Mesenteric fat pad (tissue), 1 donor: ENCODE results near the gene KLK6. TPM values are rescaled to one million over a fixed set of nuclear protein-coding genes. Genes with fewer than 3 reads are reported as not detected.

Experiments used
- DNase-seq: peaks from one replicate; pipeline ENCODE4 v3.0.0-alpha.2; 2020; ENCODE audit warnings: low spot score
- long read RNA-seq: library from polyadenylated mRNA; unstranded; transcript quantifications from one replicate; pipeline ENCODE4 v2.0.0, GENCODE V29; 2020
- total RNA-seq: library from RNA; stranded (reverse); fragmentation: NEBNext Ultra II Directional; extraction: Animal tissue kit (Norgen Biotek cat#: 25700); gene quantifications from one replicate; pipeline ENCODE4 v1.2.1, GENCODE V29; 2021
- donor health status: DM: yes; HTN: yes; CAD: no.

Gene KLK6
- not detected for total RNA-seq
- long read RNA-seq = 0 reads

DNA sequence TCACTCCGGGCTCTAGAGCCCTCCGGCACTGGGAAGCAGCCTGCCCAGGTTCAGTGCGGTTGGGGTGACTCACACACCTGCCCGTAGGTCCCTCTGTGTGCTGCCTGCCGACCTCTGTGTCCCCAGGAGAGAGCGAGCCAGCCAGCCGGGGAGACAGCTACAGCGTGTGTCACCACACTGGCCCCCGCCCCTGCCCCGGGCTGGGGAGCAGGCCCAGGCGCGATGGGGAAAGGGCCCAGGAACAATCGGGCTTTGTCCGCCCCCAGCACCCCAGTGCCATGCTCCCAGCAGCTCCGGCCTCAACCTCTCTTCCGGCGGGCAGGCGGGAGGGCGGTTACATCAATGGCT is at the start of gene KLK6:
TSS of gene KLK6 (minus strand) at position 179 of the 348 bp plus-strand sequence. CDS start 1,487 bp downstream, outside the sequence.
- DNase-seq = no peak

DNA sequence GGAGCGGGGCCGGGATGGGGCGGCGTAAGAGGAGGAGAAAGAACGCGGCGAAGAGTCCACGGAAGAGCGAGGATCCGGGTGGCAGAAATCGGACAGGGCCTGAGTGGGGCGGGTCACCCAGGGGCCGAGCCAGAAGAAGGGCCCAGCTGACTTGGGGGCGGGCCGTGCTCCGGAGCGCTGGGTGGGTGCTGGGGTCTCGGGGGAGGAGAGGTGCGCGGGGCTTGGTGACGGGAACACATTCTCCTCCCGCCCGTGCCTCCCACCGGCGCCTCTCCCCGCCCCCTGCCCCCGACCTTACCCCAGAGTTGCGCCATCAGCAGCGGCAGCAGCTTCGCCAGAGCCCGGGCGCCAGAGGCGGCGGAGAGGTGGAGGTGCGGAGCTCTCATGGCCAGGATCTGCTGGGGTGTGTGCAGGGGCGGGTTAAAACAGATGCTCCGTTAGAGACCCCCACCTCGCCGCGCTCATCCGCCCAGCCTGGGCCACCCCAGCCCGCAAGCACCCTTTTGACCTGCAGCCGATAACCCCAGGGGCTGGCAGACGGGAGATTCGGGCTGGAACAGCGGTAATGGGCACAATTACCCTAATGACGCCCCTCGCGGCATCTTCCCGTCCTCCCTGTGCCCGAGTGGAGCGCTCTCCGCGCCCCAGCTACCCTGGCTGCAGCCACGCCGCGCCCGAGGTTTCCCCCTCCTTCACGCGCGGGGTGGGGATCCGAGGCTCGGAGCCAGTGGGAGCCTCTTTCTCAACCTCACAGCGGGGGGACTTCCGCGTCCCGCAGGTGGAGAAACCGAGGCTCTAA is 49.6 kb upstream of the KLK6 start:
- DNase-seq = no peak

DNA sequence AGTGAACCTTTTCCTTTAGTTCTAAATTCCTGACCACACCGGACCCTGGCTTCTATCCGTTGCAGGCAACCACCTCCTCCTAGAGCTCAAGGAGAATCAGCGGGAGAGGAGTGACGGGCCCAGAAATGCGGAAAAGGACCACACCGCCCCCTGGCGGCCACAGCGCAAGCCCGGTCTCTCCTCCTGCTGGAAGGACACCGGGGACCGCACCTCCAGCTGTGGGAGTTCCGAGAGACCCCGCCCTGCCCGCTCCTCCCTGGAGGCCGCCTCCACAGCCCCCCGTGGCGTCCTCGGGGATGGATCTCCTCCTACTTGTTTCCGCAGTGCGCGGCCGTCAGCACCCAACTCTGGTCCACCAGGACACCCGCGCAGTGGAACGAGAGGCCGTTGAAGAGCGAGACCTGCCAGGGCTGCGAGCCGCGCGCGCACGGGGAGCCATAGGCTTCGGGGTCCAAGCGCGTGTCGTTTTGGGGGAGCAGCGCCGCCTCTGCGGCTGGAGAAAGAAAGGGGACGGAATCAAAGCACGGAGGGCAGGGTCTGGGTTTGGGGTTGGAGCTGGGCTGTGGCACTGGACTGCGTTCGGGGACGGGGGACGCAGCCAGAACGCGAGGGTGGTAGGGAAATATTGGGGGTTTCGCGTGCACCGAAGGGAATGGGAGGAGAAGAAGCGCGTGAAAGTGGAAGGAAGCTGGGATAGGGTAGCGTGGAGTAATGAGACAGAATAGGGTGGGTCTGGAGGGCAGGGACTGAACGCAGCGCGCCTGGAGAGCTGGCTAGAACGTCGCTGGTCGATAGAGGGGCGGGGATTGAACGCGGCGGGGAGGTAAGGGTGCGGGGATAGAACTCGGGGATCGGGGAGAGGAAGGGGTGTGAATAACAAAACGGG is 47.6 kb upstream of the KLK6 start:
- no peak for DNase-seq

DNA sequence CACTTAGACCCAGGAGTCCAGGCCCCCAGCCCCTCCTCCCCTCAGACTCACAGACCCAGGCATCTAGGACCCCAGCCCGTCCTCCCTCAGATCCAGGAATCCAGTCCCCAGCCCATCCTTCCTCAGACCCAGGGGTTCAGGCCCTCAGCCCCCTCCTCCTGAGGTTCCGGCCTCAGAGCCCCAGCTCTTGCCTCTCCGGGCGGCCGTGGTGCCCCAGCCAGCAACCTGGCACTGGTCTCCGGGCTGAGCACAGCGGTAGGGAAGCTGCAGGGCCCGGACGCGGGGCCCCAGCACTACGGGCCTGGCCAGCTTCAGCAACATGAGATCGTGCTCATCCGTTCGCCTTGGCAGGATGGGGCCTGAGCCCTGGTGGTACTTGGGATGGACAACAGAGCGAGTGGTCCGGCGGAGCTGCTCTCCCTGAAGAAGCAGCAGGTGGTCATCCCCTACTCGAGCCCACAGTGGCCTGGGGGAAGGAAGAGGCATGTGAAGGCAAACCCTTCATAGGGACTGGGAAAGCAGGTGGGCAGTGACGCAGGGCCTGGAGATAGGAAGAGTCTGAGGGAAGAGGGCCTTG is 46.4 kb upstream of the KLK6 start:
- no peak for DNase-seq

DNA sequence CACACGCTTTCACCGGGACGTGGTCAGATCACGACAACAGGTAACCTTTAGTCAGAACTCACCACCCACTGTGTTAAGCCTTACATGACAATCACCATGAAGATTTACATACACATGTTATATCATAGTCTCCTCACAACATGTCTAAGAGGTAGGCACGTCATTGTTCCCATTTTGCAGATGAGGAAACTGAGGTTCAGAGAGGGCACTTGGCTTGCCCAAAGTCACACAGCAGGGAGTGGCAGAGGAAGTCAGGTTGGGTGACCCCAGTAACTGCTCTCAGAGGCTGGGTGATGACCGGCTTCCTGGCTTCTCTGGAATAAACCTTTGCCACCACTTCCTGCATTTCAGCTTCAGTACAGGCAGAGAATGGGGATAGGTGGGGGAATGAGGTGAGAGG is 44.9 kb upstream of the KLK6 start:
- no peak for DNase-seq

DNA sequence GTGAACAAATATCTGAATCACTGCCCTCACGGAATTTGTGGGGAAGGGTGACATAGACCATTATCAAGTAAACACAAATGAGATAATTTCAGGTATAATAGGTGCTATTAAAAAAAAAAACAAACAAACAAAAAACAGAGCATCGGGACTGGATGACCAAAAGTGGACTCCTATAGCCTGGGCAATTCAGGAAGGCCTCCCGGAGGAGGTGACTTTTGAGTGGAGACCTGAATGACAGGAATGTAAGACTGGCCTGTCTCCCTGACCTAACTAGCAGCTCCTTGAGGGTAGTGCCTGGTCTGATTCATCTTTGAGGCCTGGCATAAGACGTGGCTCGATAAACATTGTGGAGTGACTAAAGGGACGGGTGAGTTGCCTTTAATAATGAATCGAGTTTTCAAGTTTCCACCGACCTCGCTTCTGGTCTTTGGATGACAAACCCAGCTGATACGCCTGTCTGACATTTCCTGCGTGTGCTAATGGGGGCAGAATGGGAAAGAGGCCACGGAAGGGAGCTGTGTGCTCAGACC is 43.3 kb upstream of the KLK6 start:
- no peak for DNase-seq

DNA sequence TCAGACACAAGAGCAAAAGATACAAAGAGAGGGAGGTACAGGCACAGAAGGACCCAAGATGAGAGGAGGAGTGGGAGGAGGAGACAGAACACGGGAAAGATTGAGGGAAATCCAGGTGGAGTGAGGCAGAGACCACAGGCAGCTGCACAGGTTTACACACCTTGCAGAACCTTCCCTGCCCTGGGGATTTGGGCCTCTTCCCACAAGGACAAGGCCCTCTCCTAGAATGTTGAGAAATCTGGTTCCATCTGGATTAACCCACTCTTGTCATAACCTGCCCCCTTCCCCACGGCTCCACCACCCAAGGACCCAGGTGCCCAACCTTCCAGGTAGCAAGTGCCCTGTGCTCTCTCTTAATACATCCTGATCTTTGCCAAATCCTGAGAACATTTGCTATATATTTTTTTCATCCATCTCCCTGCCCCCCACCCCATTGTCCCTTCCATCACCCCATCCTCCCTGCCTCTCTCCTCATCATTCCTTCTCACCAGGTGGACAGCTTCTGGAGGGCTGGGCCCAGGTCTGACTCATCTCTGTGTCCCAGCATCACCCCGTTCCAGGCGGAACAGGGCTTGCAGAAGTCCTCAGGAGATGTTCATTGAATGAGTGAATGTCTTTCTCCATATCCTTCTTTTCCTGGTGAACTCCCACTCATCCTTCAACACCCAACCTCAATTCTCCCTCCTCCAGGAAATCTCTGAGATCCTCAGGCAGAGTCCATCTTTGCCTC is 40.8 kb upstream of the KLK6 start:
- peak; percentile 57 for DNase-seq

DNA sequence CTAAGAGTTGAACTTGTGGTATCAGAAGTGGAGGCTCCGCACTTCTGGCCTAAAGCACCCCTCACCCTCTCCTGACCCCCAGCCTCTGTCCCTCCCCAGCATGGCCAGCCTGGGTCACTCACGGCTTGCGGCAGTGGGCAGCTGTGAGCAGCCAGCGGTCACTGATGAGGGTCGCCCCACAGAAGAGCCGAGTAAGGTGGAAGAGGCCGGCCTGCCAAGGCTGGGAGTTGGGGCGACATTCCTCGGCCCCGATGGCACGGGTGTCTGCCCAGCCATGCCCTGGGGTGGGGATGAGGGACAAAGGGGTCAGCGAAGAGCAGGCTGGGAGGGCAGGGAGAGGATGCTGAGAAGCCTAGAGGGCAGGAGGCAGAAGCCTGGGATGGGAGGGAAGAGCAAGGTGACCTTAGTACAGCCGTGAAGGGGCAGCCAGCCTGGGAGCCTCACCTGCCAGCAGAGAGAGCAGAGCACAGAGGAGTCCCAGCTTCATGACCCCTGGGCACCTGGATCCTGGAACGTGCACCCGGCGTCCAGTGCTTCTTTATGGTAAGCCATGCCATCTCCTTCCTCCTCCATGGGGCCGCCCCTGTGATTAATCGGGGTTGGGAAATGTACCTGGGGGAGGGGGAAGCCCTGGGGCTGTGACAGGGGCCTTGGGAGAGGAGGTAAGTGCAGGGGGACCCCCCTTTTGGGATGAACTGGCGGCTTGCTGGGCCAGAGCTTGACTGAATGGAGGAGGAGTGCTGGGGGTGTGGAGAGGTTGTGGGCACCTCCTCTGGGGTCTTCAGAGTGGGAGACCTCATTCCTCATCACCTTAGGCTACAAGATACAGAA is 39.9 kb upstream of the KLK6 start:
- DNase-seq = peak; percentile 85

DNA sequence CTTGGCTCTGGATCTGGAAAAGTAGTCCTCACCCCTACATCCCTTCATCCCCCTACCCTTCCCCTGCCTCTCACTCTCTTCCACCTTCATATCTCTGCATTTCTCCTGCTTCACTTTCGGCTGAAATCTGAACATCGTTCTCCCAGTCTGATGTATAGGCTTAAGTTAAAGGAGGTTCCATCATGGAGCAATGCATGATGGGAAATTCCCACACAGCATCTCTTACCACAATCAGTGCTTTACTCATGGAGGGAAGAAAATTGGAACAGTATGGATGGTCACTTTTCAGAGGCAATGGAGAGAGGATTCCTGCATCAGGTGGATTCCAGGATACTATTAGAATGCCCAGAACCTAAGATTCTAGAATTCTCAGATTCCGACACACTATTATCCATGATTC is 38.1 kb upstream of the KLK6 start:
- DNase-seq = no peak

DNA sequence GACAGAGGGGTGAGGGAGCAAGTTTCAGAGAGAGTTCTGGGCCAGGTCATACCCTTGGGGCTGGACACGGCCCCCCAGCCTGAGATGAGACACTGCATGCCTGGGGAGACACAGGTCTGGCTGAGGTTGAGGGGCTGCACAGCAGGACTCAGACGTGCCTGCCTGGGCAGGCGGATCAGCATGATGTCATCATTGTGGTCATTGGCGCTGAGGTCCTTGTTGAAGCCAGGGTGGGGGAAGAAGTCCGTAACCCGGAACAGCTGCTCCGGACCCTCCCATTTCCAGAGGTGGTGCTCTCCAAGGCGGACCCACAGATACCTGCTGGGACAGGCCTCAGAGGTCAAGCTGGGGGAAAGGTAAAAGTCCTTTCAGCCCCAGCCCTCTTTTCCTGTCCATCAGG is 37.0 kb upstream of the KLK6 start:
- peak; percentile 39 for DNase-seq

DNA sequence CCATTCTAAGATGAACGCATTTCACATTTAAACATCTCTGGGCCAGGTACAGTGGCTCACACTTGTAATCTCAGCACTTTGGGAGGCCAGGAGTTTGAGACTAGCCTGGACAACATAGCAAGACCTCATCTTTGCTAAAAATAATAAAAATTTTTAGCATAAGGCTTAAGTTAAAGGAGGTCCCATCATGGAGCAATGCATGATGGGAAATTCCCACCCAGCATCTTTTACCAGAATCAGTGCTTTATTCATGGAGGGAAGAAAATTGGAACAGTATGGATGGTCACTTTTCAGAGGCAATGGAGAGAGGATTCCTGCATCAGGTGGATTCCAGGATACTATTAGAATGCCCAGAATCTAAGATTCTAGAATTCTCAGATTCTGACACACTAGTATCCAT is 35.9 kb upstream of the KLK6 start:
- no peak for DNase-seq

DNA sequence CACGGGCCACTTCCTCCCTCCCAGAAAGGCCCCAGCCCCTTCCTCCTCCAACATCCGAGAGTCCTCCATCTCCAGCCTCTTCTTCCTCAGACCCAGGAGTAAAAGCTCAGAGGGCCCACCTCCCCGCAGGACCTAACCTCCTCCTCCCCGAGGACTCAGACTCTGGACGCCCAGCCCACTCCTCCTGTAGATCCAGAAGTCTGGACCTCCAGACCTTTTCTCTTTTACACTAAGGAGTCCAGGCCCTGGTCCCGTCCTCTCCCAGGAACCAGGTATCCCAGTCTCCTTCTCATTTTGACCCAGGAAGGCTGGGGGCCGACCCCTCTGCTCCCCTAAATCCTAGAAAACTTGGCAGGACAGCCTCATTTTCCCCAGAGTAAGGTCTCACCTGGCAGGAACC is 33.9 kb upstream of the KLK6 start:
- DNase-seq = peak; percentile 82

DNA sequence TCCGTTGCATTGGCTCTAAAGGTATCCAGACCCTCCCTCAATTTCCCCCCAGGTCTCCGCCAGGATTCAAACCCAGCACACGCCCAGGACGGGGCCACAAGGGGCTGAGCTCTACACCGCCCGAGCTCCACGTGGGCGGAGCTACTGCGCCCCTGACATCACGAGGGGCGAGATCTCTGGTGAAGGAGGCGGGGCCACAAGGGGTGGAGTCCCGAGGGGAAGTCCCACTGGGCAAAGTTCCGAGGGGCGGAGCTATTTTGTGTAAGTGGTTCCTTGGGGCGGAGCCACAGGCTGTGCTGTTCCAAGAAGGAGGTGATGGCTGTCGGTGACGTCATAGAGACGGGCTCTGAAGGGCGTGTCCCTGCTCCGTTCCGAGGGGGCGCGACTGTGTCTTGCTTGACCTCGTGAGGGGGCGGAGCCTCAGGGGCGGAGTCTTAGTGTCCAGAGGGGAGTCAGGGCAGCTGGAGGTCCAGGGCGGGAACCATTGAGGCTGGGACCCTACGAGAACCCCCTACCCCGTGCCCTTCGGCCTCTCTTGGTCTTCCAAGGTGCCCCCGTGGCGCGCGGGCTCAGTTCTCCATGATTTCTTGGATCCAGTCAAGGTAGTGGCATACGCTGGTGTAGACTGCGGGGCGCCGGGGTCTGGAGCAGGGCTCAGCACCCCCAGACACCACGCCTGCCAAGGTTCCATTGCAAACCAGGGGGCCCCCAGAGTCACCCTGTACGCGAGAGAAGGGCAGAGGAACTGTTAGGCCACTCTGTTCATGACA is 33.3 kb upstream of the KLK6 start:
- DNase-seq = peak; percentile 71

DNA sequence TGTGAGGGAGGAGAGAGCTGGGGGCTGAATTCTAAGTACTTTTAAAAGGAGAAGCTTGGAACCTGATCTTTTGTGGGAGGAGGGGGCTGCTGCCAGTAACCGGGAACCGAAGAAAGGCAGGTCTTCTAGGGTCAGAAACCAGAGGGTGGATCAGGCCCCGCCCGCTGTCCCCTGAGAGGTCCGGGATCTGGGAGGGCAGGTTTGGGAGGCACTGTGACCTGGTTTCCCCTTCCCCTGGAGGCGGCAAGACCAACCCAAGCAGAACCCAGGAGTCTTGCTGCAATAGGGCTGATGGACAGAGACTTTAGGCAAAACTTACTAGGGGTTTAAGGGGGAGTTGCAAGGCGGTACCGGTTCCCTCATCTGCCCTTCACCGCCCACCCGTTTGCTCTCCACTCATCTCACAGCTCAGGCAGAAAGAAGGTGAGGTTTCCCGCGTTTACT is 32.7 kb upstream of the KLK6 start:
- DNase-seq = peak; percentile 60

DNA sequence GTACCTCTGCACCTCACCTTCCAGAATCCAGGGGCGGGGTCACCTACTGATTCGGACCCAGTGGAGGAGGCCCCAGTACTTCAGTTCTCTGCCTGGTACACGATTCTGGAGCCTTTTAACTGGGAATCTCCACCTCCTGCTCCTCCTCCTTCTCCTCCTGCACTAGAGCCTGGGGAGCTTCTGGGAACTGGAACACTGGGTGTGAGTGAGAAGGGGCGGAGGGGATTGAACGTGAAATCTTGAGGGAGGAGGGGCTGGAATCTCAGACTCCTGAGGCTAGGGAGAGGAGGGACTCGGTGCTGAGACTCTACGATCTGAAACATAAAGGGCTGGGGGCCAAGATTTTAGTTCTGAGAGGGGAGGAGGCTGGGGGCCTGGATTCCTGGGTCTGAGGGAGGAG is 32.1 kb upstream of the KLK6 start, which contains the start of gene KLK8:
TSS of gene KLK8 (minus strand) at position 90 of the 400 bp plus-strand sequence. CDS start 437 bp downstream, outside the sequence.
- DNase-seq = no peak

DNA sequence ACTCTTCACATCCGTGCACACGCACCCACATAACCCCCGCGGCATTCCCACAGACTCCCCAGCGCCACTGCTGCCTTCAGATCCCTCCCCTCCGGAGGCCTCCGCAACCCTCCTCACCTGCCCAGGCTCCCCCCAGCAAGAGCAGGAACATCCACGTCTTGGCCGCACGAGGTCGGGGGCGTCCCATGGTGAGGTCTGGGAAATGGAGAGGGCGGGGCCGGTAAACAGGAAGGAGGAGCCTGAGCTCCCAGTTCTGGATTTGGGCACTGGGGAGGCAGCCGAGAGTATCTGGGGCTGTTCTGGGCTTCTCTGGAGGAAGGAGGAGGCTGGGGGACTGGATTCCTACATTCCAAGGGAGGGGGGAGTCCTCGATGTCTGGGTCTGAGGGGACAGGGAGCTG is 31.6 kb upstream of the KLK6 start:
- peak; percentile 45 for DNase-seq

DNA sequence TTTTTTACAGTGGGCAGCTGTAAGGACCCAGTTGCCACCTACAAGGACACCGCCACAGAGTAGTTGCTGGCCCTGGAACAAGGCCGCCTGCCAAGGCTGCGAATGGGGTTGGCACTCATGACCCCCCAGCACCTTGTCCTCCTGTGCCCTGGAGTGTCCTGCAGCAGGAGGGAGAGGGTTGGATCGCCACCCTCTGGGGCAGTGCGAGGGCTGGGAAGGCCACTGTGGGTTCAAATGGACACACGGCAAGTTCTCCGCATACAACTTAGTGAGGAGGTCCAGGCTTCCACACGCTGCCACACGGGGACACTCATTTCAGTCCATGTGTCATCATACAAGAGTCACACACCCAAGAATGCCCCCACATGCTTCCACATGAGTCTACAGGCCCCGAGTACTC is 31.0 kb upstream of the KLK6 start:
- peak; percentile 77 for DNase-seq

DNA sequence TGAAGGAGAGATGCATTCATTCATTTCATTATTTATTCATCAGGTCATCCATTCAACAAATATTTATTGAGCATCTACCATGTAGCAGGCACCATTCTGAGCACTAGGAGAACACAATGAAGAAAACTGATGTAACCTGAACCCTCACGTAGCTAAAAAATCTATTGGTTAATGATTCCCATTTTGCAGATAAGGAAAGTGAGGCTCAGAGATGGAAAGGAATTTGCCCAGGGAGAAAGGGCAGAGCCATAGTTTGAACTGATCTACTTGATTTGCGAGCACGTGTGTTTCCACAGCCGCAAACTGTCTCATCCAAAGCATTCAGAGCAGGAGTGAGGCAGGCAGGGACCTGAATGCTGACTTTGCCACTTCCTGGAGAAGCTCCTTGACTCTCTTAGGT is 29.3 kb upstream of the KLK6 start:
- DNase-seq = no peak

DNA sequence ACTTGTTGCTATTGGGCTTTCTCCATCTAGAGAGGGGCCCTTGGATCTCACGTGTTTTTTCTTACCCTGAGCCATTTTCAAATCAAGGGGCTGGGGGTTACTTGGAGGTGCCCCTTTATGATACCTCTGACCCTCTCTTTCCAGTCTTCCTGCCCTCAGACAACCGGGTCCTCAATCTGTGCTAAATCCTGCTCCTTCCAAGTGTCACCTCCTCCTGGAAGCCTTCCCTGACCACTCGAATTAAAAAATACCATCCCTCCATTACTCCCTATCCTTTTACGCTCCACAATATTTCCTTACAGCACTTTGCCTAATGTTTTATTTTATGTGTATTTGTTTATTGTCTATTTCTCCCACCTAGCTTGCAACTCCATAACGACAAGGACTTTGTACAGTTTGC is 28.7 kb upstream of the KLK6 start:
- peak; percentile 6 for DNase-seq
